Thymus (tissue), 14 donors: ENCODE measurements around the gene RIMBP3C. TPM values are rescaled to one million over a fixed set of nuclear protein-coding genes. Genes with fewer than 3 reads are reported as not detected.
"Not testable (repeated sequence)": the region's sequence is repeated elsewhere in the genome, so short reads cannot be mapped to it uniquely, and the experiment has no call there.

Source experiments
- DNase-seq, 9 donors: peaks; one replicate each; pipeline ENCODE4 v3.0.0-alpha.2; 2013; ENCODE audit warnings: low spot score in 9 of 9, low read depth in 6 of 9, missing footprints in 1 of 9
- H3K27ac ChIP-seq, 2 donors: one replicate each; pipeline ENCODE4 v1.5.1; 2013; ENCODE audit warnings: control low read depth in 1 of 2, low read depth in 1 of 2, low read length in 1 of 2, mild to moderate bottlenecking in 1 of 2, moderate library complexity in 1 of 2
- H3K27me3 ChIP-seq, 2 donors: one replicate each; pipeline ENCODE4 v1.5.1; 2013; ENCODE audit warnings: low read length in 1 of 2; ENCODE audit not compliant: control insufficient read depth in 2 of 2, insufficient read depth in 1 of 2
- H3K36me3 ChIP-seq, 2 donors: one replicate each; pipeline ENCODE4 v1.5.1; 2013; ENCODE audit warnings: low read length in 1 of 2, mild to moderate bottlenecking in 1 of 2, moderate library complexity in 1 of 2; ENCODE audit not compliant: control insufficient read depth in 2 of 2, insufficient read depth in 2 of 2
- H3K4me1 ChIP-seq, 2 donors: one replicate each; pipeline ENCODE4 v1.5.1; 2013; ENCODE audit warnings: low read length in 2 of 2; ENCODE audit not compliant: control insufficient read depth in 2 of 2, insufficient read depth in 2 of 2
- H3K4me3 ChIP-seq, 2 donors: one replicate each; pipeline ENCODE4 v1.5.1; 2013; ENCODE audit warnings: low read length in 2 of 2, control low read depth in 1 of 2, mild to moderate bottlenecking in 1 of 2
- H3K9me3 ChIP-seq, 2 donors: one replicate each; pipeline ENCODE4 v1.5.1; 2013; ENCODE audit warnings: low read length in 1 of 2, mild to moderate bottlenecking in 1 of 2; ENCODE audit not compliant: control insufficient read depth in 2 of 2, insufficient read depth in 1 of 2
- WGBS: extraction: QIAGEN DNeasy Blood & Tissue Kit; methylation state at CpG from one replicate; pipeline ENCODE4 v1.1.7; 2013; 5-methylcytosine and 5-hydroxymethylcytosine counted together
- long read RNA-seq, 10 donors: transcript quantifications; one replicate each; lab custom pipeline, GENCODE V29; 2026
- polyA plus RNA-seq: library from polyadenylated mRNA; stranded (reverse); fragments of 200-250 nt; gene quantifications from one replicate; pipeline ENCODE4 v1.2.3, GENCODE V29; 2013
- total RNA-seq: library from RNA; stranded (reverse); fragments of 120-200 nt; gene quantifications from one replicate; pipeline ENCODE4 v1.2.4, GENCODE V29; 2013
- donor health status: healthy.

Gene RIMBP3C, protein sequence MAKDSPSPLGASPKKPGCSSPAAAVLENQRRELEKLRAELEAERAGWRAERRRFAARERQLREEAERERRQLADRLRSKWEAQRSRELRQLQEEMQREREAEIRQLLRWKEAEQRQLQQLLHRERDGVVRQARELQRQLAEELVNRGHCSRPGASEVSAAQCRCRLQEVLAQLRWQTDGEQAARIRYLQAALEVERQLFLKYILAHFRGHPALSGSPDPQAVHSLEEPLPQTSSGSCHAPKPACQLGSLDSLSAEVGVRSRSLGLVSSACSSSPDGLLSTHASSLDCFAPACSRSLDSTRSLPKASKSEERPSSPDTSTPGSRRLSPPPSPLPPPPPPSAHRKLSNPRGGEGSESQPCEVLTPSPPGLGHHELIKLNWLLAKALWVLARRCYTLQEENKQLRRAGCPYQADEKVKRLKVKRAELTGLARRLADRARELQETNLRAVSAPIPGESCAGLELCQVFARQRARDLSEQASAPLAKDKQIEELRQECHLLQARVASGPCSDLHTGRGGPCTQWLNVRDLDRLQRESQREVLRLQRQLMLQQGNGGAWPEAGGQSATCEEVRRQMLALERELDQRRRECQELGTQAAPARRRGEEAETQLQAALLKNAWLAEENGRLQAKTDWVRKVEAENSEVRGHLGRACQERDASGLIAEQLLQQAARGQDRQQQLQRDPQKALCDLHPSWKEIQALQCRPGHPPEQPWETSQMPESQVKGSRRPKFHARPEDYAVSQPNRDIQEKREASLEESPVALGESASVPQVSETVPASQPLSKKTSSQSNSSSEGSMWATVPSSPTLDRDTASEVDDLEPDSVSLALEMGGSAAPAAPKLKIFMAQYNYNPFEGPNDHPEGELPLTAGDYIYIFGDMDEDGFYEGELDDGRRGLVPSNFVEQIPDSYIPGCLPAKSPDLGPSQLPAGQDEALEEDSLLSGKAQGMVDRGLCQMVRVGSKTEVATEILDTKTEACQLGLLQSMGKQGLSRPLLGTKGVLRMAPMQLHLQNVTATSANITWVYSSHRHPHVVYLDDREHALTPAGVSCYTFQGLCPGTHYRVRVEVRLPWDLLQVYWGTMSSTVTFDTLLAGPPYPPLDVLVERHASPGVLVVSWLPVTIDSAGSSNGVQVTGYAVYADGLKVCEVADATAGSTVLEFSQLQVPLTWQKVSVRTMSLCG (N-terminal part only)
- total RNA-seq, result 1.3 TPM
- 0.34 TPM for polyA plus RNA-seq
- long read RNA-seq, donor 1, result 0 reads
- long read RNA-seq, donor 2, full-length matches to known transcripts, result 2 of 2 reads
- long read RNA-seq, donor 2, partial matches to known transcripts, result 0 of 2 reads
- long read RNA-seq, donor 2, other reads (novel, unspliced or antisense), result 0 of 2 reads
- long read RNA-seq, donor 3, result 0 reads
- long read RNA-seq, donor 4, result 0 reads
- long read RNA-seq, donor 5, result 0 reads
- long read RNA-seq, donor 6, full-length matches to known transcripts, result 2 of 2 reads
- long read RNA-seq, donor 6, partial matches to known transcripts, result 0 of 2 reads
- long read RNA-seq, donor 6, other reads (novel, unspliced or antisense), result 0 of 2 reads
- long read RNA-seq, donor 7, result 0 reads
- long read RNA-seq, donor 8, result 0 reads
- long read RNA-seq, donor 9, result 0 reads
- long read RNA-seq, donor 10, full-length matches to known transcripts, result 1 of 1 reads
- long read RNA-seq, donor 10, partial matches to known transcripts, result 0 of 1 reads
- long read RNA-seq, donor 10, other reads (novel, unspliced or antisense), result 0 of 1 reads

- WGBS, result no CpG with 5 or more reads among the region's 4 CpGs
- not testable (repeated sequence) for H3K4me3 ChIP-seq, H3K4me1 ChIP-seq, DNase-seq, H3K9me3 ChIP-seq, H3K36me3 ChIP-seq, H3K27ac ChIP-seq, H3K27me3 ChIP-seq
Measured at GRCh38 chr22:21551361-21551760, at the start of gene RIMBP3C. Gene RIMBP3C (minus strand): TSS chr22:21551461. CDS start chr22:21550976, 485 bp downstream.

DNA sequence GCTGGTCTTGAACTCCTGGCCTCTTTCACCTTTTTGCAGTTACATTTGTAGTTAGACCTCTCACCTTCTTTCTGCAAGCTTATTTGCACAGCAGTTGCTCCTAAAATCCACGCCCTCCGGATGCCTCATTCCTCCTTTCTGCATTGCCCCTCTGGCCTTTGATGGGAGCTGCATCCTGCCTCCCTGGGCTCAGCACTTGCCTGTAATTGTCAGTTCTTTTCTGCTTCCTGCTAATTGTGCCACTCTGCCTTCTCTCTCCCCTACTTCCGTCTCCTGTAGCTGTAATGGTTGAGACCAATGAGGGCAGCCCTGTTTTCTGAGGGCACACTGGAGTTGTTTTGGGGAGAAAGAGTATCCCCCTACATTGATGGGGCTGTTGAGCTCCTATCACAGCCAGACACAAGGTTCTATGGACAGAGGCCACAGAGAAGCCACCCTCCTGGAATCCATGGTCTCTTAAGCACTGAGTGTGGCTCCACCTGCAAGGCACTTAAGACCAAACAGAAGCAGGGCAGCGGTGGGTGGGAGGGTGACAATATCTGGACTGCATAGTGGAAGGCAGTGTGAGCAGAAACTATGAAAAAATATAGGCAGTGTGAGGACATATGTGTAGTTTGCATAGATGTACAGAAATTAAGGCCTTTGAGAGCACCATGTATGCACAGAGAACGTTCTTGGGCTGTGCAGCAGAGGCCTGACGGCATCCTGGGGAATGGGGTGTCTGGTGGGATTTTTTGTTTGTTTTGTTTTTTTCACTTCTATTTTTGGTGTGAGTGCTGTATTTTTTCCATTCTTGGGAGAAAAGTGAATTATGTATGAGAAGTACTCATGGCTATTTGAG lies 48.0 kb upstream of the RIMBP3C start:
- Histone ChIP-seq H3K27me3 (no peaks in the 10 kb centered on the region), H3K27ac (no peak overlapping the region), H3K4me3 (no peak overlapping the region), H3K36me3 (peaks cover 29 to 42% of the 10 kb centered on the region in 2 donors), H3K4me1 (no peaks in the 10 kb centered on the region), H3K9me3 (peaks cover 0 to 2% of the 10 kb centered on the region in 2 donors)
- DNase-seq, result no peak
- 98% methylated on average over 6 of the region's 6 CpGs for WGBS

DNA sequence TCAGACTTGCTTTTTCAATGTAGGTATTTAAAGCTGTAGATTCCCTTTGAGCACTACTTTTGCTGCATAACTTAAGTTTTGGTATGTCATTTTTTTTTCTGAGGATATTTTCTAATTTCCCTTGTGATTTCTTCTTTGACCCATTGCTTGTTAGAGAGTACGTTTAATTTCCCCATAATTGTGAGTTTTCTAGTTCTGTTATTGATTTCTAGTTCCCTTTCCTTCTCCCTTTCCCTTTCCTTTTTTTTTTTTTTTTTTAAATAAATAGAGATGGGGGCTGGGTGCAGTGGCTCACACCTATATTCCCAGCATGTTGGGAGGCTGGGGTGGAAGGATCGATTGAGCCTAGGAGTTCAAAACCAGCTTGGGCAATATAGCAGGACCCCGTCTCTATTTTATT lies 47.0 kb upstream of the RIMBP3C start:
- no peak overlapping the region for H3K4me3 ChIP-seq
- H3K4me1 ChIP-seq, result no peaks in the 10 kb centered on the region
- no peaks in the 10 kb centered on the region for H3K27me3 ChIP-seq
- WGBS, result 97% methylated on average over 3 of the region's 3 CpGs
- no peak for DNase-seq
- H3K27ac ChIP-seq, result no peak overlapping the region
- H3K36me3 ChIP-seq, result peaks cover 38 to 52% of the 10 kb centered on the region in 2 donors
- peaks cover 0 to 2% of the 10 kb centered on the region in 2 donors for H3K9me3 ChIP-seq

DNA sequence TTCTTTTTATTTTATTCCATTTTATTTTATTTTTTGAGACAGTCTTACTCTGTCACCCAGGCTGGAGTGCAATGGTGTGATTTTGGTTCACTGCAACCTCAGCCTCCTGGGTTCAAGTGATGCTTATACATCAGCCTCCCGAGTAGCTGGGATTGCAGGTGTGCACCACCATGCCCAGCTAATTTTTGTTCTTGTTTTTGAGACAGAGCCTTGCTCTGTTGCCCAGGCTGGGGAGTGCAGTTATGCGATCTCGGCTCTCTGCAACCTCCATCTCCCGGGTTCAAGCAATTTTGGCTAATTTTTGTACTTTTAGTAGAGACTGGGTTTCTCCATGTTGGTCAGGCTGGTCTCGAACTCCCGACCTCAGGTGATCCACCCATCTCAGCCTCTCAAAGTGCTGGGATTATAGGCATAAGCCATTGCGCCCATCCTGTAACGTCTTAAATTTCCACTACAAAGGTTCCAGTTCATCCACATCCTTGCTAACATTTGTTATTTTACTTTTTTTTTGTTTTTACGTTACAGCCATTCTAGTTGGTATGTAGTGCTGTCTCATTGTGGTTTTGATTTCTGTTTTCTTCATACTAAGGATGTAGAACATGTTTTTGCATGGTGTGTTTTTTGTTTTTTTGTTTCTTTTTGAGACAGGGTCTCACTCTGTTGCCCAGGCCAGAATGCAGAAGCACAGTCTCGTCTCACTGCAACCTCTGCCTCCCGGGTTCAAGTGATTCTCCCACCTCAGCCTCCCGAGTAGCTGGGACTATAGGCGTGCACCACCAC lies 45.3 kb upstream of the RIMBP3C start:
- H3K9me3 ChIP-seq, H3K27ac ChIP-seq, H3K27me3 ChIP-seq, DNase-seq, H3K4me3 ChIP-seq, H3K4me1 ChIP-seq: not testable (repeated sequence)
- peaks cover 39 to 64% of the 10 kb centered on the region in 2 donors for H3K36me3 ChIP-seq
- WGBS, result 92% methylated on average over 13 of the region's 13 CpGs

DNA sequence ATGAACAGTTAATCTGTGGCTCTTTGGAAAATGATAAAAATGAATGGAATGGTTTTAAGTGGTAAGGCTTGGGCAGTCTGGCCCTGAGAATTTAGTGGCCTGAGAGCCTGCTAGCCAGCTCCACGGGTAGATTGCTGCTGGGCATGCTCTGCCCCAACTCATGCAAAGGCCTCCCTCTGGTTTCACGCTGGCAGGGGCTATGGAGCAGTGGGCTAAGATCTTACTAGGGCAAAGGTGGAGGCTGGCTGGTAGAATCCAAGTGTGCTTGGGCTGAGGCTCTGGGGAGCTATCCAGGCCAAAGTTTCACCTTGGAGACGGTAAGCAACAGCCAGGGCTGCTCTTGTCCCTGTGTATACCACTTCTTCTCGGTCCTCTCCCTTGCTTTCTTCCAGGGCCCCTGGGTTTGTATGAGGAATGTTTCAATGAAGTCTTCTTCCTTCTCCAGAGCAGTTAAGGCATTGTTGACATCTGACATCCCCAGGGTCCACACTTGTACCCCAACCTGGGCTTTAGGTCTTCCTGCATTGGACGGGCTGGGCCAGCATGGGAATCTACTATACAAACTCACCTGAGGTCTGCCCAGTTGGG lies 43.7 kb upstream of the RIMBP3C start:
- Histone ChIP-seq H3K4me1 (peaks cover 0 to 2% of the 10 kb centered on the region in 2 donors), H3K4me3 (no peak overlapping the region), H3K36me3 (peaks cover 39 to 71% of the 10 kb centered on the region in 2 donors), H3K27ac (no peak overlapping the region), H3K9me3 (peaks cover 0 to 2% of the 10 kb centered on the region in 2 donors), H3K27me3 (no peaks in the 10 kb centered on the region)
- WGBS, result 97% methylated on average over 5 of the region's 5 CpGs
- no peak for DNase-seq

DNA sequence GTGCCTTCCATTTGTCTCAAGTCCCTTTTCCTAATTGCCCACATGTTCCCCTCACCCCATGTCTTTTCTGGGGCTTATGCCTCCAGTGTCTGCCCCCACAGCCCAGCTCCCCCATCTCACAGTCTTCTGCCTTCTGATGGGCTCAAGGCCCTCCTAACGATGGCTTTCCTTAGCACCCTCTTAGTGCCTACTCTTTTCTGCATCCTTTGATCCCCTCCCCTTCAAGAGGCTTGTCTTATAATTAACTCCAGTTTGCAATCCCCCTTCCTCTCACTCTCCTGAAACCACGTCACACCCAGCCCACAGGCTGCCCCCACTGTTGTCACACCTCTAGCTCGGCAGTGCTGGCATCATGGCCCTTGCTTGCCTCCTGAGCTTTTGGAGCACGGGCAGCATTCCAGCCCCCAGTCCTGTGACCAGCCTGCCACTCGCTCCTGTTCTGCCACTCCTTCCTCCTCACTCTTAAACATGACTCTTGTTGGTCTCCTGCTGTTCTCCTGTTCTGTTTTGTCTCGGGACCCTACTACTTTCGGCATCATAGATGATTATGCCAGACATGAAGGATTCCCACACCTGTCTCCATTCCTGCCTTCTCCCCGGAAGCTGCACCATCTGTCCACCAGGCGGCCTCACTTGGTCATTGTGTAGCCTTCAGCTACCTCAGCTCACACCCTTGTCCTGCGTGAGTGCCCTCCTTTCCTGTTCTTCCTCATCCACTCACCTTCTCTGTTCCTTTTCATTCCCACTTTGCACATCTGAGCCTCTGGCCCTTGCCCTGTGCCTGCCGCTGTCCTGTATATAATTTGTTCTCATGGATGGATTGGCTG lies 42.4 kb upstream of the RIMBP3C start:
- Histone ChIP-seq H3K9me3 (peaks cover 0 to 2% of the 10 kb centered on the region in 2 donors), H3K36me3 (peaks cover 32 to 62% of the 10 kb centered on the region in 2 donors), H3K27me3 (no peaks in the 10 kb centered on the region), H3K4me3 (no peak overlapping the region), H3K4me1 (peaks cover 0 to 2% of the 10 kb centered on the region in 2 donors), H3K27ac (no peak overlapping the region)
- DNase-seq, result no peak
- WGBS, result 96% methylated on average over 11 of the region's 11 CpGs
